ENCODE data around the gene RRP1.

DNA sequence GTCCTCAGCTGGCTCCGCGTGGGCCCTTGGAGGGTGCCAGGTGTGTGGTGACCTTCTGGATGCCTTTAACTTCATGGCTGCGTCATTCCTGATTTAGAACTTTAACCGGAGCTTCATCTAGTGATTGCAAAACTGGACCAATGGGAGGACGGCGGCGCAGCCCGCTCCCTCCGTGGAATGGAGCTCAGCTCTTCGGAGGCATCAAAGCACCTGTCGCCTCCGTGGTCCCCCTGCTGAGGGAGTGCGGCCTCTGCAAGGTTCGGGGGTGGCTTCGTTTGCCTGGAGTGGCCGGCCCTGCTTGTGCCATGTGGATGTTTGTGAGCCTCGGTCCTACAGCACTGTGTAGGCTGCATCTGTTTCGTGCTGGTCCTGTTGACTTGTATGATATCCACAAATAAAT is 27.5 kb upstream of the RRP1 start:
- TF ChIP-seq POLR2A (IDR thresholded peaks at IDR 0.05) (no peak), POLR2AphosphoS5 (IDR thresholded peaks at IDR 0.05) (no peak), EP300 (IDR thresholded peaks at IDR 0.05) (no peak)
- TF ChIP-seq, protein P1, sequence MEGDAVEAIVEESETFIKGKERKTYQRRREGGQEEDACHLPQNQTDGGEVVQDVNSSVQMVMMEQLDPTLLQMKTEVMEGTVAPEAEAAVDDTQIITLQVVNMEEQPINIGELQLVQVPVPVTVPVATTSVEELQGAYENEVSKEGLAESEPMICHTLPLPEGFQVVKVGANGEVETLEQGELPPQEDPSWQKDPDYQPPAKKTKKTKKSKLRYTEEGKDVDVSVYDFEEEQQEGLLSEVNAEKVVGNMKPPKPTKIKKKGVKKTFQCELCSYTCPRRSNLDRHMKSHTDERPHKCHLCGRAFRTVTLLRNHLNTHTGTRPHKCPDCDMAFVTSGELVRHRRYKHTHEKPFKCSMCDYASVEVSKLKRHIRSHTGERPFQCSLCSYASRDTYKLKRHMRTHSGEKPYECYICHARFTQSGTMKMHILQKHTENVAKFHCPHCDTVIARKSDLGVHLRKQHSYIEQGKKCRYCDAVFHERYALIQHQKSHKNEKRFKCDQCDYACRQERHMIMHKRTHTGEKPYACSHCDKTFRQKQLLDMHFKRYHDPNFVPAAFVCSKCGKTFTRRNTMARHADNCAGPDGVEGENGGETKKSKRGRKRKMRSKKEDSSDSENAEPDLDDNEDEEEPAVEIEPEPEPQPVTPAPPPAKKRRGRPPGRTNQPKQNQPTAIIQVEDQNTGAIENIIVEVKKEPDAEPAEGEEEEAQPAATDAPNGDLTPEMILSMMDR (IDR thresholded peaks at IDR 0.05), result no peak
